Endodermal cell (in vitro differentiated cells): ENCODE measurements around the gene CACNA1F. TPM values are rescaled to one million over a fixed set of nuclear protein-coding genes. Genes with fewer than 3 reads are reported as not detected.
A peak's percentile ranks its signal among the peaks of the same experiment; 100 is the strongest.

ENCODE experiments used
- DNase-seq: peaks from one replicate; pipeline ENCODE4 v3.0.0-alpha.2; 2017
- H3K27ac ChIP-seq: 2 replicates; pipeline ENCODE4 v1.5.1; 2013; ENCODE audit warnings: mild to moderate bottlenecking, low read depth, low read length, moderate library complexity
- H3K27me3 ChIP-seq: 2 replicates; pipeline ENCODE4 v1.6.1; 2013; ENCODE audit warnings: mild to moderate bottlenecking, low read length, moderate library complexity; ENCODE audit not compliant: insufficient read depth, control insufficient read depth, poor library complexity, severe bottlenecking
- H3K36me3 ChIP-seq: 2 replicates; pipeline ENCODE4 v1.7.0; 2013; ENCODE audit warnings: mild to moderate bottlenecking, low read length, moderate library complexity; ENCODE audit not compliant: control insufficient read depth, insufficient read depth
- H3K4me1 ChIP-seq: one replicate; pipeline ENCODE4 v1.7.0; 2013; ENCODE audit warnings: low read length; ENCODE audit not compliant: control insufficient read depth, insufficient read depth
- H3K4me3 ChIP-seq: 2 replicates; pipeline ENCODE4 v1.5.1; 2013; ENCODE audit warnings: mild to moderate bottlenecking, low read length, moderate library complexity
- H3K9ac ChIP-seq: 2 replicates; pipeline ENCODE4 v1.6.1; 2013; ENCODE audit warnings: mild to moderate bottlenecking, low read length, moderate library complexity; ENCODE audit not compliant: poor library complexity, severe bottlenecking; ENCODE audit errors: extremely low read depth
- H3K9me3 ChIP-seq: 2 replicates; pipeline ENCODE4 v1.6.1; 2013; ENCODE audit warnings: mild to moderate bottlenecking, low read length, moderate library complexity; ENCODE audit not compliant: control insufficient read depth
- H3K27ac Mint-ChIP-seq: 2 replicates; pipeline ENCODE4 v1.8.0; 2020; ENCODE audit warnings: mixed read lengths
- H3K27me3 Mint-ChIP-seq: 2 replicates; pipeline ENCODE4 v1.8.0; 2021; ENCODE audit warnings: mild to moderate bottlenecking, mixed read lengths; ENCODE audit not compliant: insufficient read depth
- H3K36me3 Mint-ChIP-seq: 2 replicates; pipeline ENCODE4 v1.8.0; 2020; ENCODE audit warnings: low read depth, mixed read lengths
- H3K4me1 Mint-ChIP-seq: 2 replicates; pipeline ENCODE4 v1.8.0; 2020; ENCODE audit warnings: mixed read lengths
- H3K4me3 Mint-ChIP-seq: 2 replicates; pipeline ENCODE4 v1.8.0; 2020; ENCODE audit warnings: mild to moderate bottlenecking, moderate library complexity, mixed read lengths
- H3K9me3 Mint-ChIP-seq: 2 replicates; pipeline ENCODE4 v1.8.0; 2020; ENCODE audit warnings: mild to moderate bottlenecking, mixed read lengths
- WGBS, 2 experiments: methylation state at CpG; one replicate each; pipeline versions ENCODE4 v1.1.5 to v1.1.7; 2013; ENCODE audit warnings: missing lambda C conversion rate in 2 of 2, mixed read lengths in 1 of 2; ENCODE audit not compliant: insufficient coverage in 1 of 2, insufficient read length in 1 of 2; 5-methylcytosine and 5-hydroxymethylcytosine counted together
- total RNA-seq, 2 donors: library from RNA; stranded (reverse); fragmentation: NEBNext Ultra II Directional in 1 of 2; extraction: Animal tissue kit (Norgen Biotek cat#: 25700) in 1 of 2; gene quantifications; 2 replicates in 1 of 2; 3 replicates in 1 of 2; pipeline ENCODE4 v1.2.1, GENCODE V29; 2021
- TF ChIP-seq, protein P1 (sequence below): fragments of 200-600 bp; sonication (generic); conservative IDR thresholded peaks from 2 replicates; pipeline ENCODE4 v1.5.0; 2021; ENCODE audit warnings: antibody characterized with exemption, mild to moderate bottlenecking

CACNA1F gene
- total RNA-seq, 2 donors from 2014 or later: 0.42 to 0.70 TPM

DNA sequence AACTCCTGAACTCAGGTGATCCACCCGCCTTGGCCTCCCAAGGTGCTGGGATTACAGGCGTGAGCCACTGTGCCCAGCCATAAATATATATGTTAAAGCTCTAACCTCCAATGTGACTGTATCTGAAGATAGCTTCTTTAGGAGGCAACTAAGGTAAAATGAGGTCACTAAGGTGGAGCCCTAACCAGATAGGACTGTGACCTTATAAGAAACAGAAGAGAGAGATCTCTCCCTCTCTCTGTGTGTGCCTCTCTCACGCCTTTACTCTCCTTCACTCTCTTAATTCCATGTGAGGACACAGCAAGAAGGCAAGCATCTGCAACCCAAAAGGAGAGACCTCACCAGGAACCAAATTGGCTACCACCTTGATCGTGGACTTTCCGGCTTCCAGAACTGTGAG, 71.5 kb downstream of the CACNA1F start:
- 80 to 92% methylated on average over 3 to 4 of the region's 5 CpGs for WGBS, 2 experiments
- Histone ChIP-seq H3K27me3 (peaks cover 10% of the 10 kb centered on the region), H3K9ac (no peak overlapping the region), H3K27ac (no peak overlapping the region), H3K4me3 (no peak overlapping the region), H3K4me1 (no peaks in the 10 kb centered on the region), H3K9me3 (no peaks in the 10 kb centered on the region), H3K36me3 (no peaks in the 10 kb centered on the region)
- no peak for DNase-seq
- Mint-ChIP-seq H3K27me3 (peaks cover 57% of the 10 kb centered on the region), H3K4me1 (no peaks in the 10 kb centered on the region), H3K9me3 (peaks cover 60% of the 10 kb centered on the region), H3K4me3 (no peak overlapping the region), H3K27ac (no peak overlapping the region), H3K36me3 (no peaks in the 10 kb centered on the region)
- TF ChIP-seq, protein P1, sequence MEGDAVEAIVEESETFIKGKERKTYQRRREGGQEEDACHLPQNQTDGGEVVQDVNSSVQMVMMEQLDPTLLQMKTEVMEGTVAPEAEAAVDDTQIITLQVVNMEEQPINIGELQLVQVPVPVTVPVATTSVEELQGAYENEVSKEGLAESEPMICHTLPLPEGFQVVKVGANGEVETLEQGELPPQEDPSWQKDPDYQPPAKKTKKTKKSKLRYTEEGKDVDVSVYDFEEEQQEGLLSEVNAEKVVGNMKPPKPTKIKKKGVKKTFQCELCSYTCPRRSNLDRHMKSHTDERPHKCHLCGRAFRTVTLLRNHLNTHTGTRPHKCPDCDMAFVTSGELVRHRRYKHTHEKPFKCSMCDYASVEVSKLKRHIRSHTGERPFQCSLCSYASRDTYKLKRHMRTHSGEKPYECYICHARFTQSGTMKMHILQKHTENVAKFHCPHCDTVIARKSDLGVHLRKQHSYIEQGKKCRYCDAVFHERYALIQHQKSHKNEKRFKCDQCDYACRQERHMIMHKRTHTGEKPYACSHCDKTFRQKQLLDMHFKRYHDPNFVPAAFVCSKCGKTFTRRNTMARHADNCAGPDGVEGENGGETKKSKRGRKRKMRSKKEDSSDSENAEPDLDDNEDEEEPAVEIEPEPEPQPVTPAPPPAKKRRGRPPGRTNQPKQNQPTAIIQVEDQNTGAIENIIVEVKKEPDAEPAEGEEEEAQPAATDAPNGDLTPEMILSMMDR: no peak

DNA sequence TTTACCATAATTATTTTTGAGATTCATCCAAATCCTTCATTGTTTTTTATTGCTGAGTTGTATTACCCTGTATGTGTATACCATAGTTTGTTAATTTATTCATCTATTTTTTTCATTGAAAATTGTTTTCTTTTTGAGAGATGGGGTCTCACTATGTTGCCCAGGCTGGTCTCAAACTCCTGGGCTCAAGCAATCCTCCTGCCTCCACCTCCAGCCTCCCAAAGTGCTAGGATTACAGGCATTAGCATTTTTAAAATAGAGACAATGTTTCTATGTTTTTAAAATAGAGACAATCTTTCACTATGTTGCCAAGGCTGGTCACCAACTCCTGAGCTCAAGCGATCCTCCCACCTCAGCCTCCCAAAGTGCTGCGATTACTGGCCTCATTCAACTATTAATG, 72.2 kb downstream of the CACNA1F start:
- Histone ChIP-seq H3K9ac (no peak overlapping the region), H3K27me3 (peaks cover 6% of the 10 kb centered on the region)

GRCh38 chrX:49157194-49157593, 75.9 kb downstream of the CACNA1F start:
- H3K4me3 Mint-ChIP-seq: peak overlapping the region; percentile 74

More for the DNA sequence above, 72.2 kb downstream of the CACNA1F start:
- TF ChIP-seq, protein P1: no peak
- Histone ChIP-seq H3K4me1 (no peaks in the 10 kb centered on the region), H3K4me3 (no peak overlapping the region), H3K36me3 (no peaks in the 10 kb centered on the region), H3K27ac (no peak overlapping the region), H3K9me3 (no peaks in the 10 kb centered on the region)
- peaks cover 54% of the 10 kb centered on the region for H3K27me3 Mint-ChIP-seq
- H3K9me3 Mint-ChIP-seq: peaks cover 63% of the 10 kb centered on the region
- DNase-seq: no peak
- no CpG with 5 or more reads among the region's 2 CpGs for WGBS, 2 experiments
- no peaks in the 10 kb centered on the region for H3K4me1 Mint-ChIP-seq
- H3K36me3 Mint-ChIP-seq: no peaks in the 10 kb centered on the region
- no peak overlapping the region for H3K27ac Mint-ChIP-seq
- no peak overlapping the region for H3K4me3 Mint-ChIP-seq

More at GRCh38 chrX:49157194-49157593, 75.9 kb downstream of the CACNA1F start:
- peaks cover 62% of the 10 kb centered on the region for H3K9me3 Mint-ChIP-seq
- Histone ChIP-seq H3K9me3 (no peaks in the 10 kb centered on the region), H3K4me1 (no peaks in the 10 kb centered on the region), H3K27me3 (no peaks in the 10 kb centered on the region), H3K4me3 (no peak overlapping the region), H3K36me3 (no peaks in the 10 kb centered on the region), H3K9ac (no peak overlapping the region), H3K27ac (no peak overlapping the region)
- H3K27me3 Mint-ChIP-seq: peaks cover 38% of the 10 kb centered on the region
- TF ChIP-seq, protein P1: no peak
- peak; percentile 57 for DNase-seq
- WGBS, 2 experiments: 84 to 90% methylated on average over 2 to 21 of the region's 25 CpGs
- H3K4me1 Mint-ChIP-seq: no peaks in the 10 kb centered on the region
- no peak overlapping the region for H3K27ac Mint-ChIP-seq
- H3K36me3 Mint-ChIP-seq: no peaks in the 10 kb centered on the region
